Stomach (tissue), 4 donors: ENCODE data around the gene SAMD1.

Source experiments
- CTCF ChIP-seq, 7 experiments: fragments of 450-650 bp in 4 of 7; fragments of 200-600 bp in 3 of 7; sonication (generic) in 3 of 7; IDR thresholded peaks; one replicate each; pipeline ENCODE4 v1.5.1; 2016 to 2019; ENCODE audit warnings: antibody characterized with exemption in 7 of 7, control low read depth in 2 of 7, mild to moderate bottlenecking in 1 of 7
- EP300 ChIP-seq: sonication (generic); formaldehyde crosslinking; IDR thresholded peaks from one replicate; pipeline ENCODE4 v1.6.1; 2017; ENCODE audit warnings: antibody characterized with exemption
- POLR2A ChIP-seq, 4 donors: fragments of 450-650 bp; IDR thresholded peaks; one replicate each; pipeline ENCODE4 v1.6.1; 2016; ENCODE audit warnings: antibody characterized with exemption in 4 of 4, control low read depth in 2 of 4, mild to moderate bottlenecking in 1 of 4, moderate library complexity in 1 of 4
- POLR2AphosphoS5 ChIP-seq, 3 donors: sonication (generic); formaldehyde crosslinking; IDR thresholded peaks; one replicate each; pipeline ENCODE4 v1.6.1; 2016; ENCODE audit warnings: antibody characterized with exemption in 3 of 3

GRCh38 chr19:14116525-14116917 is 26.0 kb upstream of the SAMD1 start:
- TF ChIP-seq POLR2AphosphoS5 (IDR thresholded peaks at IDR 0.05) (no peak), CTCF (IDR thresholded peaks at IDR 0.05) (no peak), POLR2A (IDR thresholded peaks at IDR 0.05) (no peak), EP300 (no peak)
